ENCODE results near the gene FAM114A2. TPM values are rescaled to one million over a fixed set of nuclear protein-coding genes. Genes with fewer than 3 reads are reported as not detected.

Gene FAM114A2
- total RNA-seq, 2 donors from 2014 or later, result 18.9 to 34.9 TPM

GRCh38 chr5:153964880-153965645 is 73.6 kb downstream of the FAM114A2 start:
- peak; percentile 60 to 68 for ATAC-seq
- DNase-seq (ENCODE audit: low spot score), result peak; percentile 71
- H3K4me1 Mint-ChIP-seq (ENCODE audit: low read depth in 2 of 2), result peaks cover 22 to 23% of the 10 kb centered on the region in 2 donors
- no peaks in the 10 kb centered on the region for H3K9me3 Mint-ChIP-seq
- H3K4me3 Mint-ChIP-seq, result no peak overlapping the region
- no peak overlapping the region for H3K27ac Mint-ChIP-seq
- no peaks in the 10 kb centered on the region for H3K36me3 Mint-ChIP-seq
- H3K27me3 Mint-ChIP-seq, result peaks cover 0 to 3% of the 10 kb centered on the region in 2 donors

- H3K4me1 Mint-ChIP-seq (ENCODE audit: low read depth in 2 of 2), result peaks cover 30 to 31% of the 10 kb centered on the region in 2 donors
- no peak for ATAC-seq
- no peak for DNase-seq (ENCODE audit: low spot score)
- no peak overlapping the region for H3K4me3 Mint-ChIP-seq
- no peak overlapping the region for H3K27ac Mint-ChIP-seq
- H3K27me3 Mint-ChIP-seq, result peaks cover 0 to 5% of the 10 kb centered on the region in 2 donors
- no peaks in the 10 kb centered on the region for H3K36me3 Mint-ChIP-seq
- H3K9me3 Mint-ChIP-seq, result no peaks in the 10 kb centered on the region
Measured at GRCh38 chr5:153964191-153964879, 74.4 kb downstream of the FAM114A2 start.

- ATAC-seq (peak; percentile 82 to 91), DNase-seq (ENCODE audit: low spot score) (peak; percentile 78)
- Mint-ChIP-seq H3K9me3 (no peaks in the 10 kb centered on the region), H3K4me1 (ENCODE audit: low read depth in 2 of 2) (peaks cover 32 to 33% of the 10 kb centered on the region in 2 donors), H3K36me3 (no peaks in the 10 kb centered on the region), H3K4me3 (peak overlapping the region; percentile 38), H3K27ac (peak overlapping the region; percentile 43 to 92), H3K27me3 (peaks cover 0 to 2% of the 10 kb centered on the region in 2 donors)
Measured at GRCh38 chr5:153960269-153961215, 78.2 kb downstream of the FAM114A2 start.

GRCh38 chr5:153959134-153959957 is 79.4 kb downstream of the FAM114A2 start:
- Mint-ChIP-seq H3K27me3 (peaks cover 0 to 2% of the 10 kb centered on the region in 2 donors), H3K4me3 (no peak overlapping the region), H3K4me1 (ENCODE audit: low read depth in 2 of 2) (peaks cover 34 to 39% of the 10 kb centered on the region in 2 donors), H3K36me3 (no peaks in the 10 kb centered on the region), H3K9me3 (no peaks in the 10 kb centered on the region), H3K27ac (peak overlapping the region in 1 of 2 donors; percentile 59)
- DNase-seq (ENCODE audit: low spot score) (no peak), ATAC-seq (no peak)

GRCh38 chr5:153957205-153957604 is 81.5 kb downstream of the FAM114A2 start:
- H3K36me3 Mint-ChIP-seq, result no peaks in the 10 kb centered on the region
- no peak overlapping the region for H3K27ac Mint-ChIP-seq
- no peaks in the 10 kb centered on the region for H3K9me3 Mint-ChIP-seq
- no peak overlapping the region for H3K4me3 Mint-ChIP-seq
- no peak for ATAC-seq
- peaks cover 0 to 2% of the 10 kb centered on the region in 2 donors for H3K27me3 Mint-ChIP-seq
- no peak for DNase-seq (ENCODE audit: low spot score)
- peaks cover 33 to 40% of the 10 kb centered on the region in 2 donors for H3K4me1 Mint-ChIP-seq (ENCODE audit: low read depth in 2 of 2)

GRCh38 chr5:153953411-153953810 is 85.3 kb downstream of the FAM114A2 start:
- Mint-ChIP-seq H3K4me3 (no peak overlapping the region), H3K27ac (no peak overlapping the region), H3K27me3 (peaks cover 0 to 5% of the 10 kb centered on the region in 2 donors), H3K4me1 (ENCODE audit: low read depth in 2 of 2) (peaks cover 5 to 14% of the 10 kb centered on the region in 2 donors), H3K36me3 (no peaks in the 10 kb centered on the region), H3K9me3 (no peaks in the 10 kb centered on the region)
- ATAC-seq, result no peak
- DNase-seq (ENCODE audit: low spot score), result no peak

GRCh38 chr5:153952893-153953292 is 85.8 kb downstream of the FAM114A2 start:
- Mint-ChIP-seq H3K4me3 (no peak overlapping the region), H3K4me1 (ENCODE audit: low read depth in 2 of 2) (peaks cover 5 to 14% of the 10 kb centered on the region in 2 donors), H3K9me3 (no peaks in the 10 kb centered on the region), H3K36me3 (no peaks in the 10 kb centered on the region), H3K27me3 (peaks cover 0 to 5% of the 10 kb centered on the region in 2 donors), H3K27ac (no peak overlapping the region)
- DNase-seq (ENCODE audit: low spot score), result no peak
- ATAC-seq, result no peak

GRCh38 chr5:153952057-153952456 is 86.7 kb downstream of the FAM114A2 start:
- ATAC-seq, result no peak
- peaks cover 0 to 5% of the 10 kb centered on the region in 2 donors for H3K27me3 Mint-ChIP-seq
- H3K4me3 Mint-ChIP-seq, result no peak overlapping the region

GRCh38 chr5:153941265-153941664 is 97.4 kb downstream of the FAM114A2 start:
- ATAC-seq, result no peak
- Mint-ChIP-seq H3K9me3 (peaks cover 26% of the 10 kb centered on the region), H3K27ac (no peak overlapping the region), H3K4me3 (no peak overlapping the region), H3K4me1 (ENCODE audit: low read depth in 2 of 2) (no peaks in the 10 kb centered on the region), H3K27me3 (peaks cover 2 to 7% of the 10 kb centered on the region in 2 donors), H3K36me3 (peaks cover 26% of the 10 kb centered on the region)
- DNase-seq (ENCODE audit: low spot score), result no peak

More at GRCh38 chr5:153952057-153952456, 86.7 kb downstream of the FAM114A2 start:
- Mint-ChIP-seq H3K36me3 (no peaks in the 10 kb centered on the region), H3K27ac (no peak overlapping the region), H3K4me1 (ENCODE audit: low read depth in 2 of 2) (peaks cover 5 to 14% of the 10 kb centered on the region in 2 donors), H3K9me3 (no peaks in the 10 kb centered on the region)
- no peak for DNase-seq (ENCODE audit: low spot score)

Other genes with a start within 250 kb of the FAM114A2 start
- 10 to 100 TPM; 28.5 to 30.1 TPM for gene MFAP3, start 57 bp upstream of the FAM114A2 start, total RNA-seq
- 10 to 100 TPM; 32.2 to 44.1 TPM for gene GALNT10, start 151.8 kb upstream of the FAM114A2 start, total RNA-seq